HG03039 (cell line): ENCODE data around the gene FBLIM1.

Source experiments
- ATAC-seq: cut with Tn5 transposase; IDR thresholded peaks from one replicate; pipeline ENCODE4 v1.9.1; 2021; ENCODE audit warnings: mild to moderate bottlenecking, moderate library complexity; ENCODE audit not compliant: unreplicated experiment

The FBLIM1 gene

DNA sequence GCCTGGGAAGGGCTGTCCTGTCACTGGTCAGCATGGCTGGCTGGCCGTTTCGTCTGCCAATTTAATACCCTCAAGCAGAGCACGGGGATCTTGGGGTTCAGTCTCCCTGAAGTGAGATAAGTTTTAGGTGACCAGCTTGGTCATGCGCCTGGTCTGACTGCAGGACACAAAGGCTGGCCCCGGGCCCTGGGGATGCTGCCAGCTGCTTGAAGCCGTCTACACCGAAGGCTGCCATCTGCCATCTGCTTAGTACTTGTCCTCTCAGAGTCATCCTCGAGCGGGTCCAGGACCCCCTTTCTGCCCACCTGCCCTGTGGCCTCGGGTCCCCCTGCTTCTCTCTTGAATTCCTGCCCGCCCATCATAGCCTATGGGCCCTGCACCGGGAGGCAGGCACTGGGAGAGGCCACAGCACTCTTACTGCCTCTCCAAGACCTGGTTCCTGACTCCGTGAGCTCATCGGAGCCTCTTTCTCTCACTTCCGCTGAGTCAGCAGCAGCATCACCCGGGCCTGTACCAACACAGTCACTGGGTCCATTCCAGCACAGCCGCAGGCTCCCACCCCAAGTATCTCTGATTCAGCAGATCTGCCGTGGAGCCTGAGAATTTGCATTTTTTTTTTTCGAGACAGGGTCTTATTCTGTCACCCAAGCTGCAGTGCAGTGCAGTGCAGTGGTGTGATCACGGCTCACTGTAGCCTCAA is 7.0 kb downstream of the FBLIM1 start:
- no peak for ATAC-seq

GRCh38 chr1:15767941-15768340 is 9.3 kb downstream of the FBLIM1 start:
- no peak for ATAC-seq

- ATAC-seq, result no peak
Observed at GRCh38 chr1:15768388-15768787, 9.8 kb downstream of the FBLIM1 start.

DNA sequence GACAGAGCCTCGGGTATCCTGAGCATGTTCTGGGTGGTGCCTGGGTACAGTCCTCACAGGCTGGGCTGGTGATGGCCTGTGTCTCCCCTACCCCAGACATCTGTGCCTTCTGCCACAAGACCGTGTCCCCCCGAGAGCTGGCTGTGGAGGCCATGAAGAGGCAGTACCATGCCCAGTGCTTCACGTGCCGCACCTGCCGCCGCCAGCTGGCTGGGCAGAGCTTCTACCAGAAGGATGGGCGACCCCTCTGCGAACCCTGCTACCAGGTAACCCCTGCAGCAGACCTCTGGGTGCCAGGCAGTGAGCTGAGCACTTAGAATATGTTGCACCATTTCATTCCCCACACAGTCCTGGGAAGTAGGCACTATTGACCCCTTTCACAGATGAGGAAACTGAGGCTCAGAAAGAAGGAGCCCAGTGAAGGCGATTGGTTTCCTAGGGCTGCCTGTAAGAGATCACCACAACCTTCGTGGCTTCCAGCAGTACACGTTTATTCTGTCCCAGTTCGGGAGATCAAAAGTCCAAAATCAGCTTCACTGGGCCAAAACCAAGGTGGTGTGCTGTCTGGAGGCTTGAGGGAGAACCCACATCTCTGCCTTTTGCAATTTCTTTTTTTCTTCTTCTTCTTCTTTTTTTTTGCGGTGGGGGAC is 11.8 kb downstream of the FBLIM1 start:
- ATAC-seq, result no peak

- no peak for ATAC-seq
Observed at GRCh38 chr1:15771836-15772515, 13.4 kb downstream of the FBLIM1 start.

DNA sequence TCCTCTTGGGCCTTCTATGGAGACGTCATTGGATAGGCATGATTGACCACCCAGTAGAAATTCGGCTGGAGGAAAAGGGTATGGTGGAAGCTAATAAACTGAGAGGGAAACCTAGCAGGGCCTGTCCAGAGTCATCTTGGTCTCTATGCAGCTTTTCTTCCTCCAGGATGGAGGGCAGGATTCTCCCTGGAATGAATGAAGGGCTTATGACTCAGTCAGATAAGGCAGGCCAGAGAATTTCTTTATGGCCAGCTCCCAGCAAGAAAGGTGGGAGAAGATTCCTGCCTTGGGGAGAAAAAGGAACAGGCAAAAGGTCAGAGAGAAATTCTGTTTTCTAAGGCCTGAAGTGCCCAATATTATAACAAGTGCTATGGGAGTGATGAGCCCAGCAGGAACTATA is 17.1 kb downstream of the FBLIM1 start:
- no peak for ATAC-seq

- ATAC-seq, result no peak
Observed at GRCh38 chr1:15777909-15778707, 19.5 kb downstream of the FBLIM1 start.

GRCh38 chr1:15785683-15786082 is 27.1 kb downstream of the FBLIM1 start:
- ATAC-seq, result no peak

DNA sequence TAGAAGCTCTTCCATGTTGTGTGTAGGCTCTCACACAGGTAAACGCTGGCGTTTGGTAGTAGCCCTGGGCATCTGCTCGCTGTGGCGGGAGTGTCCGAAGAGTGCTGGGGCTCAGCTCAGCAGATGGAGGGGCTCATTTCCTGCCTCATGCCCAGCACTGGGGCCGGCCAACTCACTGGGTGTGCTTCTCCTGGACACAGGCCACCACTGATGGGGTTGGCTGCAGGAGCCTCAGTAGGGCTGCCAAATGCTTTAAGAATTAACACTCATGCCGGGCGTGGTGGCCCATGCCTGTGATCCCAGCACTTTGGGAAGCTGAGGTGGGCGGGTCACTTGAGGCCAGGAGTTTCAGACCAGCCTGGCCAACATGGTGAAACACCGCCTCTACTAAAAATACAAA is 28.0 kb downstream of the FBLIM1 start:
- no peak for ATAC-seq

GRCh38 chr1:15788624-15789301 is 30.2 kb downstream of the FBLIM1 start:
- ATAC-seq, result no peak

- no peak for ATAC-seq
Observed at GRCh38 chr1:15796086-15796462, 37.5 kb downstream of the FBLIM1 start.

DNA sequence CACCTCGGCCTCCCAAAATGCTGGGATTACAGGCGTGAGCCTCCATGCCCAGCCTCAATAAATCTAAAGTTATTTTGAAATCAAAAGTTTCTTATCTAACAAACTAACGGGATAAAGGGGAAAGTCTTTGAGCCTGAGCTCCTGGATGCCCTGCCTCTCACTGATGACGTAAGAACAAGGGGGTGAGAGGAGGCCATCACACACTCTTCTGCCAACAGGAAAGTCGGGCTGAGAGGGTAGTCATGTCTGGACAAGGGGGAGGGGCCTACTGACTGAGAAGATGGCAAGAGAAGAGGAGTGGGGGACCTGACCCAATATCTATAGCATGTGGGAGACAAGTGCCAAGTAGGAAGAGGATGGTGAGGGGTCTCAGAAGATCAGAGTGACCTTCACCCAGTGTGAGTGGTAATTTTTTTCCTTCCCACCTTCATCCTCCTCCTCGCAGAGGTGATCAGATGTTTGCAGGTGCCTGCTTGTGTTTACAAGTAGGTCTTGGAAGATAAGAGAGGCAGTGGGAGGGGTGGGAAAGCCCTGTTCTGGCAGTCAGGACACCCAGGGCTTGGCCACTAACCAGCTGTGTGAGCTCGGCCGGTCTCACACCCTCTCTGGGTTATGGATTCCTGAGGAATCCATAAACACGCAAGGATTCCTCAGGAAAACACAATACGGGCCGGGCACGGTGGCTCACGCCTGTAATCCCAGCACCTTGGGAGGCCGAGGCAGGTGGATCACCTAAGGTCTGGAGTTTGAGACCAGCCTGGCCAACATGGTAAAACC is 39.2 kb downstream of the FBLIM1 start:
- ATAC-seq, result no peak

DNA sequence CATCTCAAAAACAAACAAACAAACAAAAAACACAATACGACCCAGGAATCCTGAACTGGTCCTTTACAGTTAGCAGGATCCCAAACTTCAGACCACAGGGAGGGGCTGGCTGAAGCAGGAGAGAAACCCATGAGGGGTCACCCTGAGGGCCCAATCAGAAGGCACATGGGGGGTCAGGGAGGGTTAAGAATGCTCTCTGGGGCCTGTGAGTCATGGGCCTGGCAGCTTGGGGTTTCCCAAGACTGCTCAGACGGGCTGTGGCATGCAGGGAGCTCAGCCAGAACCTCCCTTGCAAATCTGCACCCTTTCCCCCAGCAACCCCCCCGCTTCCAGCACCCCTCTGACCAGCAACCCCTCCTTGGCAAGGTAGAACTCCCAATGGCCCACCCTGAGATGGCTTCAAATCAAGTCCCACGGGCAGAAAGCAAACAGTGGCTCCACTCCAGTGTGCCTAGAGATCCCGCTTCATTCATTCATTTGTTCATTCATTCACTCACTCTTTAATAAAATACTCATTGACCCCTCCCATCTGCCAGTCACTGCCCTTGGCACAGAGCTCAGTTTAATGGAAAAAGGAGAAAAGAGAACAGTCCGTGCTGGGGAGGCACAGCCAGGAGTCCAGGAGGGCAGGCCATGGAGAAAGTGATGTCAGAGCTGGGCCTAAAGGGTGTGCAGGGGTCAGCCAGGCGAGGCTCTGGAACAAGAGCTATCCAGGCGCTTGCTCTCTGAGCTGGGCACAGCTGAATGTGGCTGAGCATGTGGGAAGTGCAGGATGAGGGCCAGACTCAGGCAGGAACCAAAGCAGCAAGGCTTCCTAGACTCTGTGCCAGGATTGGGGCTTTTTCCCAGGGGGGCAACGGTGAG is 40.6 kb downstream of the FBLIM1 start:
- no peak for ATAC-seq

DNA sequence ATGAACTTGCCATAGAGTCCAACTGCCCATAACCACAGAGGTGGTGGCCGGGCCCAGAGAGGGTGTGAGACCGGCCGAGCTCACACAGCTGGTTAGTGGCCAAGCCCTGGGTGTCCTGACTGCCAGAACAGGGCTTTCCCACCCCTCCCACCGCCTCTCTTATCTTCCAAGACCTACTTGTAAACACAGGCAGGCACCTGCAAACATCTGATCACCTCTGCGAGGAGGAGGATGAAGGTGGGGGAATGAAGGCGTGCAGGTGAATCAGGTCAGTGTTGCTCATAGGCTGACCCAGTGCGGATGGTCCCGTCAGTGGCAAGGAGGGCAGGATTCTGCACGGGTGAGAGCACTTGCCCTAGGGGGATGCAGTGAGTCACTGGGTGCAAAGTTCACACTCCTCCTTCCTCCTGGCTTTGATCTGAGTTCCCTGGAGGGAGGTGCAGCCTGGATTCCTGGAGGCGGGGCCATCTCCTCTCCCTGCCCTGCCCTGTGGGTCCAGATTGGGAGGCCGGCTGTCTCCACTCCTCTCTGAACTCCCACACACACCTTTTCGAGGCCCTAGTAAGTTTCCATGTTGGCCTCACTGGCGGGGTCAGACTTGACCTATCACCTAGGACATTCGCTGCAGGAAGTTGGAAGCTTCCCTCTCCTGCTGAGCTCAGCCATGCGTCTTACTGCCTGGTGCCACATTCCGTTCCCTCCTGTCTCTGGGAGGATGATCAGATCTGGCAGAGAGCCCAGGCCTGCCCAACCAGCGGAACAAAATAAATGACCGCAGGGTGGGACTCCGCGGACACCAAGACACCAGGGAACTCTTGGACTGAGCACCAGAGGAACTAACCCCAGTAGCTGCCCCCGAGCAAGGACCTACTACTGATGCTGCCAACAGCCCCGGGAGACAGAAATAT is 41.6 kb downstream of the FBLIM1 start:
- ATAC-seq, result no peak

- no peak for ATAC-seq
Observed at GRCh38 chr1:15802234-15802965, 43.8 kb downstream of the FBLIM1 start.

DNA sequence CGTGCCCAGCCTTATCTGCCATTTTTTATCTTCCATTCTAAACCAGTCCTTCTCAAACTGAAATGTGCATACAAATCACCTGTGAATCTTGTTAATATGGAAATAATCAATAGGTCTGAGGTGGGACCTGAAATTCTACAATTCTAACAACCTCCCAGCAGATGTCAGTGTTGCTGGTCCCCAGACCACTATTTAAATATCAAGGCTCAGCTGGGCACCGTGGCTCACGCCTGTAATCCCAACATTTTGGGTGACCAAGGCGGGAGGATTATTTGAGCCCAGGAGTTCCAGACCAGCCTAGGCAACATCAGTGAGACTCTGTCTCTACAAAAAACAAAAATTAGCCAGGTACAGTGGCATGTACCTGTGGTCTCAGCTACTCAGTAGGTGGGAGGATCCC is 44.8 kb downstream of the FBLIM1 start:
- ATAC-seq, result no peak

GRCh38 chr1:15804060-15804459 is 45.5 kb downstream of the FBLIM1 start:
- no peak for ATAC-seq
